GM23338 (cell line): Measurements from ENCODE around the gene DMRTA2. TPM values are rescaled to one million over a fixed set of nuclear protein-coding genes. Genes with fewer than 3 reads are reported as not detected.

Source experiments
- ATAC-seq: fragments of 200-7000 bp; cut with Tn5 transposase; 3 replicates; pipeline ENCODE4 v1.9.1; 2020
- DNase-seq: peaks from one replicate; pipeline ENCODE4 v3.0.0-alpha.2; 2015; ENCODE audit warnings: low spot score
- H2AFZ ChIP-seq: fragments of 200-600 bp; sonication (generic); 2 replicates; pipeline ENCODE4 v1.8.0; 2016; ENCODE audit warnings: antibody characterized with exemption, mild to moderate bottlenecking, moderate library complexity
- H3F3A ChIP-seq: fragments of 200-600 bp; sonication (generic); replicated peaks from 2 replicates; pipeline ENCODE4 v1.8.0; 2017; ENCODE audit warnings: antibody characterized with exemption, mixed run types, low read depth
- H3K27ac ChIP-seq: fragments of 200-600 bp; sonication (generic); 2 replicates; pipeline ENCODE4 v1.6.1; 2016; ENCODE audit warnings: low read depth
- H3K27me3 ChIP-seq: fragments of 200-600 bp; sonication (generic); 2 replicates; pipeline ENCODE4 v1.8.0; 2016; ENCODE audit warnings: mild to moderate bottlenecking, mixed run types, moderate library complexity; ENCODE audit not compliant: insufficient read depth
- H3K36me3 ChIP-seq: fragments of 200-600 bp; sonication (generic); 2 replicates; pipeline ENCODE4 v1.8.0; 2016; ENCODE audit warnings: mild to moderate bottlenecking; ENCODE audit not compliant: insufficient read depth
- H3K4me1 ChIP-seq: fragments of 200-600 bp; sonication (generic); 2 replicates; pipeline ENCODE4 v1.8.0; 2016; ENCODE audit warnings: mild to moderate bottlenecking, moderate library complexity; ENCODE audit not compliant: insufficient read depth
- H3K4me2 ChIP-seq: fragments of 200-600 bp; sonication (generic); 2 replicates; pipeline ENCODE4 v1.7.1; 2017; ENCODE audit warnings: mixed run types
- H3K4me3 ChIP-seq: fragments of 200-600 bp; sonication (generic); 2 replicates; pipeline ENCODE4 v1.6.1; 2016; ENCODE audit warnings: mixed run types
- H3K79me2 ChIP-seq: fragments of 200-600 bp; sonication (generic); replicated peaks from 2 replicates; pipeline ENCODE4 v1.8.0; 2017; ENCODE audit warnings: mild to moderate bottlenecking; ENCODE audit not compliant: insufficient read depth
- H3K9me2 ChIP-seq: fragments of 200-600 bp; sonication (generic); 2 replicates; pipeline ENCODE4 v1.8.0; 2017; ENCODE audit not compliant: insufficient read depth
- H4K20me1 ChIP-seq: fragments of 200-600 bp; sonication (generic); replicated peaks from 2 replicates; pipeline ENCODE4 v1.8.0; 2017; ENCODE audit warnings: mild to moderate bottlenecking; ENCODE audit not compliant: insufficient read depth
- H3K27ac Mint-ChIP-seq: 2 replicates; pipeline ENCODE4 v1.8.0; 2020; ENCODE audit warnings: inconsistent platforms, mild to moderate bottlenecking, moderate library complexity, mixed read lengths
- H3K27me3 Mint-ChIP-seq: 3 replicates; pipeline ENCODE4 v1.8.0; 2022; ENCODE audit warnings: low read depth, mild to moderate bottlenecking, moderate library complexity, mixed read lengths, inconsistent platforms; ENCODE audit not compliant: insufficient read depth, poor library complexity
- H3K36me3 Mint-ChIP-seq: 3 replicates; pipeline ENCODE4 v1.8.0; 2021; ENCODE audit warnings: low read depth, mild to moderate bottlenecking, inconsistent platforms, moderate library complexity, mixed read lengths
- H3K4me1 Mint-ChIP-seq: 3 replicates; pipeline ENCODE4 v1.8.0; 2020; ENCODE audit warnings: mild to moderate bottlenecking, inconsistent platforms, mixed read lengths
- H3K4me3 Mint-ChIP-seq: 3 replicates; pipeline ENCODE4 v1.8.0; 2021; ENCODE audit warnings: moderate library complexity, mild to moderate bottlenecking, inconsistent platforms, mixed read lengths
- H3K9me3 Mint-ChIP-seq: 3 replicates; pipeline ENCODE4 v1.8.0; 2020; ENCODE audit warnings: moderate library complexity, mild to moderate bottlenecking, inconsistent platforms, mixed read lengths
- ETS1 ChIP-seq: IDR thresholded peaks from 2 replicates; pipeline ENCODE4 v1.6.1; 2016; ENCODE audit warnings: antibody characterized with exemption
- EZH2 ChIP-seq: fragments of 200-600 bp; sonication (generic); IDR thresholded peaks from one replicate; pipeline ENCODE4 v1.8.0; 2017; ENCODE audit warnings: antibody characterized with exemption, mild to moderate bottlenecking, low read depth; ENCODE audit not compliant: unreplicated experiment
- EZH2phosphoT487 ChIP-seq: fragments of 200-600 bp; sonication (generic); IDR thresholded peaks from one replicate; pipeline ENCODE4 v1.8.1; 2018; ENCODE audit warnings: antibody characterized with exemption; ENCODE audit not compliant: unreplicated experiment
- JUNB ChIP-seq: IDR thresholded peaks from one replicate; pipeline ENCODE4 v1.6.1; 2016; ENCODE audit warnings: antibody characterized with exemption; ENCODE audit not compliant: unreplicated experiment
- NANOG ChIP-seq: IDR thresholded peaks from 2 replicates; pipeline ENCODE4 v1.6.1; 2016; ENCODE audit warnings: antibody characterized with exemption, borderline replicate concordance
- POLR2AphosphoS5 ChIP-seq: IDR thresholded peaks from 2 replicates; pipeline ENCODE4 v1.6.1; 2016; ENCODE audit warnings: antibody characterized with exemption, low read depth
- STAT1 ChIP-seq: IDR thresholded peaks from one replicate; pipeline ENCODE4 v1.6.1; 2016; ENCODE audit warnings: antibody characterized with exemption; ENCODE audit not compliant: unreplicated experiment
- ZNF114 ChIP-seq: fragments of 250-450 bp; sonication (Bioruptor Pico); IDR thresholded peaks from 2 replicates; pipeline ENCODE4 v1.5.0; 2020; ENCODE audit warnings: mild to moderate bottlenecking, moderate library complexity
- polyA plus RNA-seq: library from polyadenylated mRNA; unstranded; fragments of >200 nt; fragmentation: Nextera tagmentation; extraction: Ambion mirVana; gene quantifications from 2 replicates; pipeline ENCODE4 v1.2.1, GENCODE V29; 2016
- total RNA-seq: library from RNA; depleted of rRNA; stranded (reverse); fragments of >200 nt; shearing (Covaris generic); gene quantifications from 2 replicates; pipeline ENCODE4 v1.2.3, GENCODE V29; 2014
- TF ChIP-seq, protein P1 (sequence below), 2 experiments: fragments of 200-600 bp in 1 of 2; sonication (generic) in 1 of 2; conservative IDR thresholded peaks; 2 replicates each; pipeline versions ENCODE4 v1.5.1 to v1.6.1; 2016 to 2017; ENCODE audit warnings: antibody characterized with exemption in 2 of 2, low read depth in 2 of 2, mild to moderate bottlenecking in 2 of 2, moderate library complexity in 1 of 2
- TF ChIP-seq, protein P2 (sequence below): IDR thresholded peaks from one replicate; pipeline ENCODE4 v1.6.1; 2018; ENCODE audit warnings: antibody characterized with exemption; ENCODE audit not compliant: unreplicated experiment

Gene DMRTA2
- total and polyA plus RNA-seq, 2 experiments from 2014 or later: 0.07 TPM; not detected in 1

- Histone ChIP-seq H3K9me2 (no peaks in the 10 kb centered on the region), H3K4me1 (peaks cover 14% of the 10 kb centered on the region), H3K27me3 (peaks cover 100% of the 10 kb centered on the region), H3K27ac (no peak overlapping the region), H3K79me2 (no peaks in the 10 kb centered on the region), H3K4me2 (peak overlapping the region; percentile 79), H4K20me1 (peaks cover 17% of the 10 kb centered on the region), H2AFZ (peak overlapping the region; percentile 94), H3F3A (0 out of 2 replicates have a peak, but pooled peaks cover 9% of the 10 kb centered on the region), H3K4me3 (peak overlapping the region; percentile 52), H3K36me3 (no peaks in the 10 kb centered on the region)
- Mint-ChIP-seq H3K4me3 (peak overlapping the region; percentile 77), H3K27me3 (peaks cover 90% of the 10 kb centered on the region), H3K27ac (no peak overlapping the region), H3K9me3 (peaks cover 11% of the 10 kb centered on the region), H3K4me1 (peaks cover 30% of the 10 kb centered on the region), H3K36me3 (peaks cover 3% of the 10 kb centered on the region; the same call in 1 of the 3 replicates)
- TF ChIP-seq ETS1: no peak
- TF ChIP-seq EZH2phosphoT487: peak; percentile 74
- peak; percentile 97 for TF ChIP-seq EZH2
- peak; percentile 21 for ATAC-seq
- DNase-seq: peak; percentile 95
These were observed 6.4 kb downstream of the DMRTA2 start for GRCh38 chr1:50416553-50417453.

DNA sequence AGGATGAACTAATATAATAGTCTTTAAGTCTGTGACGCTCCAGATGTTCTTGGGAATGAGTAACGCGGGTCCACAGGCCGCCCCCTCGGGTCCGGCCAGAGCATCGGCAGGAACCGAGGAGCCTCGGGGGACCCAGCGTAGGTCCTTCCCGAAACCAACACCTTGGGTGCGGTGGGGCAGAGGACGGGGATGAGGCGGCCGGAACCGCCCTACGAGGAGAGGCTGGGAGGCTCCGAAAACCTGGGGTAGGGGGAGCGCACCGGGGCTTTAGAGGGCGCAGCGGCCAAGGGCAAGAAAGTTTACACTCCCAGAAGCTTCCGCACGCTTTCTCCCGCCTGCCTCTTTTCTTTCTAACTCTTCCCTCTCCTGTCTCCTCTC lies 7.1 kb downstream of the DMRTA2 start:
- Histone ChIP-seq H3K4me2 (peak overlapping the region; percentile 79), H3K27me3 (peaks cover 100% of the 10 kb centered on the region), H3K36me3 (no peaks in the 10 kb centered on the region), H3K4me3 (peak overlapping the region; percentile 52), H3K27ac (no peak overlapping the region), H4K20me1 (peaks cover 13% of the 10 kb centered on the region), H3K9me2 (no peaks in the 10 kb centered on the region), H3F3A (0 out of 2 replicates have a peak, but pooled peaks cover 6% of the 10 kb centered on the region), H3K79me2 (no peaks in the 10 kb centered on the region), H3K4me1 (peaks cover 11% of the 10 kb centered on the region; the same call in 1 of the 2 replicates), H2AFZ (peak overlapping the region; percentile 70)
- H3K4me3 Mint-ChIP-seq: peak overlapping the region; percentile 77
- peaks cover 8% of the 10 kb centered on the region; the same call in 2 of the 3 replicates for H3K9me3 Mint-ChIP-seq
- ATAC-seq: peak; percentile 14
- H3K36me3 Mint-ChIP-seq: no peaks in the 10 kb centered on the region
- DNase-seq: peak; percentile 78
- no peak overlapping the region for H3K27ac Mint-ChIP-seq
- peaks cover 26% of the 10 kb centered on the region for H3K4me1 Mint-ChIP-seq
- H3K27me3 Mint-ChIP-seq: peaks cover 84% of the 10 kb centered on the region
- TF ChIP-seq ZNF114 (CRISPR knock-in tag) (no peak), STAT1 (no peak), POLR2AphosphoS5 (no peak), ETS1 (no peak), NANOG (no peak), JUNB (no peak)
- TF ChIP-seq, protein P1, sequence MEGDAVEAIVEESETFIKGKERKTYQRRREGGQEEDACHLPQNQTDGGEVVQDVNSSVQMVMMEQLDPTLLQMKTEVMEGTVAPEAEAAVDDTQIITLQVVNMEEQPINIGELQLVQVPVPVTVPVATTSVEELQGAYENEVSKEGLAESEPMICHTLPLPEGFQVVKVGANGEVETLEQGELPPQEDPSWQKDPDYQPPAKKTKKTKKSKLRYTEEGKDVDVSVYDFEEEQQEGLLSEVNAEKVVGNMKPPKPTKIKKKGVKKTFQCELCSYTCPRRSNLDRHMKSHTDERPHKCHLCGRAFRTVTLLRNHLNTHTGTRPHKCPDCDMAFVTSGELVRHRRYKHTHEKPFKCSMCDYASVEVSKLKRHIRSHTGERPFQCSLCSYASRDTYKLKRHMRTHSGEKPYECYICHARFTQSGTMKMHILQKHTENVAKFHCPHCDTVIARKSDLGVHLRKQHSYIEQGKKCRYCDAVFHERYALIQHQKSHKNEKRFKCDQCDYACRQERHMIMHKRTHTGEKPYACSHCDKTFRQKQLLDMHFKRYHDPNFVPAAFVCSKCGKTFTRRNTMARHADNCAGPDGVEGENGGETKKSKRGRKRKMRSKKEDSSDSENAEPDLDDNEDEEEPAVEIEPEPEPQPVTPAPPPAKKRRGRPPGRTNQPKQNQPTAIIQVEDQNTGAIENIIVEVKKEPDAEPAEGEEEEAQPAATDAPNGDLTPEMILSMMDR (conservative IDR thresholded peaks at IDR 0.05; ENCODE audit: low read depth in 2 of 2): no peak
- TF ChIP-seq, protein P2, sequence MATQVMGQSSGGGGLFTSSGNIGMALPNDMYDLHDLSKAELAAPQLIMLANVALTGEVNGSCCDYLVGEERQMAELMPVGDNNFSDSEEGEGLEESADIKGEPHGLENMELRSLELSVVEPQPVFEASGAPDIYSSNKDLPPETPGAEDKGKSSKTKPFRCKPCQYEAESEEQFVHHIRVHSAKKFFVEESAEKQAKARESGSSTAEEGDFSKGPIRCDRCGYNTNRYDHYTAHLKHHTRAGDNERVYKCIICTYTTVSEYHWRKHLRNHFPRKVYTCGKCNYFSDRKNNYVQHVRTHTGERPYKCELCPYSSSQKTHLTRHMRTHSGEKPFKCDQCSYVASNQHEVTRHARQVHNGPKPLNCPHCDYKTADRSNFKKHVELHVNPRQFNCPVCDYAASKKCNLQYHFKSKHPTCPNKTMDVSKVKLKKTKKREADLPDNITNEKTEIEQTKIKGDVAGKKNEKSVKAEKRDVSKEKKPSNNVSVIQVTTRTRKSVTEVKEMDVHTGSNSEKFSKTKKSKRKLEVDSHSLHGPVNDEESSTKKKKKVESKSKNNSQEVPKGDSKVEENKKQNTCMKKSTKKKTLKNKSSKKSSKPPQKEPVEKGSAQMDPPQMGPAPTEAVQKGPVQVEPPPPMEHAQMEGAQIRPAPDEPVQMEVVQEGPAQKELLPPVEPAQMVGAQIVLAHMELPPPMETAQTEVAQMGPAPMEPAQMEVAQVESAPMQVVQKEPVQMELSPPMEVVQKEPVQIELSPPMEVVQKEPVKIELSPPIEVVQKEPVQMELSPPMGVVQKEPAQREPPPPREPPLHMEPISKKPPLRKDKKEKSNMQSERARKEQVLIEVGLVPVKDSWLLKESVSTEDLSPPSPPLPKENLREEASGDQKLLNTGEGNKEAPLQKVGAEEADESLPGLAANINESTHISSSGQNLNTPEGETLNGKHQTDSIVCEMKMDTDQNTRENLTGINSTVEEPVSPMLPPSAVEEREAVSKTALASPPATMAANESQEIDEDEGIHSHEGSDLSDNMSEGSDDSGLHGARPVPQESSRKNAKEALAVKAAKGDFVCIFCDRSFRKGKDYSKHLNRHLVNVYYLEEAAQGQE: no peak
